ENCODE results near the gene CABP1. TPM values are rescaled to one million over a fixed set of nuclear protein-coding genes. Genes with fewer than 3 reads are reported as not detected.
"Not testable (repeated sequence)": the region's sequence is repeated elsewhere in the genome, so short reads cannot be mapped to it uniquely, and the experiment has no call there.

The CABP1 gene
- total RNA-seq, 2 experiments from 2014 or later: 0.25 to 0.45 TPM

GRCh38 chr12:120662879-120663278 lies 22.5 kb downstream of the CABP1 start:
- Mint-ChIP-seq H3K36me3 (ENCODE audit: low read depth) (no peaks in the 10 kb centered on the region), H3K9me3 (no peaks in the 10 kb centered on the region), H3K4me3 (no peak overlapping the region), H3K27me3 (peaks cover 5% of the 10 kb centered on the region), H3K27ac (no peak overlapping the region), H3K4me1 (no peaks in the 10 kb centered on the region)
- CTCF ChIA-PET: interaction anchor here (1.4 to 3.1 kb wide), 2 partner anchors 14 to 24 kb away, joined by 3 to 28 read pairs; partner anchors contain the start of gene MLEC
- DNase-seq: no peak
- POLR2A ChIA-PET: no interaction called here

- H3K4me1 Mint-ChIP-seq: no peaks in the 10 kb centered on the region
- H3K36me3 Mint-ChIP-seq (ENCODE audit: low read depth): no peaks in the 10 kb centered on the region
- CTCF ChIA-PET: interaction anchor here (1.4 to 3.1 kb wide), 2 partner anchors 15 to 23 kb away, joined by 3 to 28 read pairs; partner anchors contain the start of gene MLEC
- POLR2A ChIA-PET: no interaction called here
- H3K27me3 Mint-ChIP-seq: peaks cover 6% of the 10 kb centered on the region
- H3K9me3 Mint-ChIP-seq: no peaks in the 10 kb centered on the region
- H3K27ac Mint-ChIP-seq: no peak overlapping the region
- no peak for DNase-seq
- H3K4me3 Mint-ChIP-seq: no peak overlapping the region
Observed at GRCh38 chr12:120663741-120664140, 23.3 kb downstream of the CABP1 start.

GRCh38 chr12:120666571-120667390 lies 26.4 kb downstream of the CABP1 start:
- no peak for DNase-seq
- CTCF ChIA-PET: interaction anchor here (0.7 to 2.1 kb wide), 2 partner anchors 18 to 20 kb away, joined by 3 to 7 read pairs; partner anchors contain the start of gene MLEC
- H3K4me1 Mint-ChIP-seq: no peaks in the 10 kb centered on the region
- no peaks in the 10 kb centered on the region for H3K36me3 Mint-ChIP-seq (ENCODE audit: low read depth)
- peaks cover 3% of the 10 kb centered on the region for H3K27me3 Mint-ChIP-seq
- H3K27ac Mint-ChIP-seq: no peak overlapping the region
- no peaks in the 10 kb centered on the region for H3K9me3 Mint-ChIP-seq
- POLR2A ChIA-PET: no interaction called here
- no peak overlapping the region for H3K4me3 Mint-ChIP-seq

GRCh38 chr12:120668091-120668867 lies 27.9 kb downstream of the CABP1 start:
- Mint-ChIP-seq H3K36me3 (ENCODE audit: low read depth) (no peaks in the 10 kb centered on the region), H3K27ac (no peak overlapping the region), H3K4me1 (no peaks in the 10 kb centered on the region), H3K4me3 (no peak overlapping the region), H3K9me3 (no peaks in the 10 kb centered on the region), H3K27me3 (peaks cover 3% of the 10 kb centered on the region)
- ChIA-PET CTCF (no interaction called here), POLR2A (no interaction called here)
- no peak for DNase-seq

- H3K4me3 Mint-ChIP-seq: no peak overlapping the region
- ChIA-PET CTCF (interaction anchor here (1.6 kb wide), 1 partner anchor 20 kb away, joined by 6 read pairs; no protein-coding TSS in a partner anchor), POLR2A (no interaction called here)
- H3K4me1 Mint-ChIP-seq: peaks cover 1% of the 10 kb centered on the region
- peaks cover 6% of the 10 kb centered on the region for H3K27me3 Mint-ChIP-seq
- DNase-seq: no peak
- H3K27ac Mint-ChIP-seq: no peak overlapping the region
- H3K9me3 Mint-ChIP-seq: no peaks in the 10 kb centered on the region
- no peaks in the 10 kb centered on the region for H3K36me3 Mint-ChIP-seq (ENCODE audit: low read depth)
Observed at GRCh38 chr12:120668868-120669840, 28.7 kb downstream of the CABP1 start.

- CTCF ChIA-PET: interaction anchor here (1.6 kb wide), 1 partner anchor 21 kb away, joined by 6 read pairs; no protein-coding TSS in a partner anchor
- H3K36me3 Mint-ChIP-seq (ENCODE audit: low read depth); H3K27ac Mint-ChIP-seq; H3K4me1 Mint-ChIP-seq; H3K9me3 Mint-ChIP-seq; H3K27me3 Mint-ChIP-seq; DNase-seq; H3K4me3 Mint-ChIP-seq; POLR2A ChIA-PET: not testable (repeated sequence)
Observed at GRCh38 chr12:120670237-120670636, 29.8 kb downstream of the CABP1 start.

GRCh38 chr12:120670667-120671066 lies 30.2 kb downstream of the CABP1 start:
- Mint-ChIP-seq H3K9me3 (no peaks in the 10 kb centered on the region), H3K36me3 (ENCODE audit: low read depth) (no peaks in the 10 kb centered on the region), H3K4me3 (no peak overlapping the region), H3K27ac (no peak overlapping the region), H3K27me3 (peaks cover 9% of the 10 kb centered on the region), H3K4me1 (peaks cover 1% of the 10 kb centered on the region)
- POLR2A ChIA-PET: no interaction called here
- CTCF ChIA-PET: interaction anchor here (0.6 to 1.6 kb wide), 2 partner anchors 22 to 232 kb away, joined by 4 to 6 read pairs; no protein-coding TSS in a partner anchor
- DNase-seq: no peak

GRCh38 chr12:120674097-120674636 lies 33.7 kb downstream of the CABP1 start:
- H3K36me3 Mint-ChIP-seq (ENCODE audit: low read depth): no peaks in the 10 kb centered on the region
- H3K4me1 Mint-ChIP-seq: peaks cover 22% of the 10 kb centered on the region
- H3K27ac Mint-ChIP-seq: no peak overlapping the region
- ChIA-PET POLR2A (no interaction called here), CTCF (interaction anchor here (0.6 to 1.0 kb wide), 2 partner anchors 26 to 299 kb away, joined by 3 to 5 read pairs; no protein-coding TSS in a partner anchor)
- H3K4me3 Mint-ChIP-seq: no peak overlapping the region
- H3K9me3 Mint-ChIP-seq: no peaks in the 10 kb centered on the region
- no peak for DNase-seq
- H3K27me3 Mint-ChIP-seq: peaks cover 5% of the 10 kb centered on the region

- peak overlapping the region; percentile 93 for H3K27ac Mint-ChIP-seq
- POLR2A ChIA-PET: interaction anchor here (1.0 to 2.7 kb wide), 4 partner anchors 9 to 96 kb away, joined by 4 to 18 read pairs (median 8); partner anchors contain the start of genes MLEC, POP5 and UNC119B
- DNase-seq: peak; percentile 65
- H3K9me3 Mint-ChIP-seq: no peaks in the 10 kb centered on the region
- peaks cover 34% of the 10 kb centered on the region for H3K4me1 Mint-ChIP-seq
- H3K27me3 Mint-ChIP-seq: peaks cover 5% of the 10 kb centered on the region
- peak overlapping the region; percentile 62 for H3K4me3 Mint-ChIP-seq
- CTCF ChIA-PET: interaction anchor here (1.0 to 3.7 kb wide), 4 partner anchors 9 to 179 kb away, joined by 3 to 36 read pairs (median 5); partner anchors contain the start of genes CABP1 and MLEC
- no peaks in the 10 kb centered on the region for H3K36me3 Mint-ChIP-seq (ENCODE audit: low read depth)
Observed at GRCh38 chr12:120677765-120678473, 37.5 kb downstream of the CABP1 start.

GRCh38 chr12:120678572-120678971 lies 38.1 kb downstream of the CABP1 start:
- CTCF ChIA-PET: interaction anchor here (0.7 to 3.7 kb wide), 5 partner anchors 8 to 240 kb away, joined by 3 to 36 read pairs (median 4); partner anchors contain the start of genes CABP1 and MLEC
- H3K4me3 Mint-ChIP-seq: peak overlapping the region; percentile 54
- peak; percentile 49 for DNase-seq
- H3K27me3 Mint-ChIP-seq: peaks cover 4% of the 10 kb centered on the region
- POLR2A ChIA-PET: interaction anchor here (0.5 to 2.7 kb wide), 6 partner anchors 9 to 387 kb away, joined by 3 to 18 read pairs (median 5); partner anchors contain the start of genes MLEC, POP5 and UNC119B
- peaks cover 37% of the 10 kb centered on the region for H3K4me1 Mint-ChIP-seq
- peak overlapping the region; percentile 93 for H3K27ac Mint-ChIP-seq
- H3K36me3 Mint-ChIP-seq (ENCODE audit: low read depth): no peaks in the 10 kb centered on the region
- H3K9me3 Mint-ChIP-seq: no peaks in the 10 kb centered on the region

- no peak for DNase-seq
- CTCF ChIA-PET: interaction anchor here (3.7 kb wide), 1 partner anchor 32 kb away, joined by 36 read pairs; no protein-coding TSS in a partner anchor
- Mint-ChIP-seq H3K27ac (no peak overlapping the region), H3K4me1 (peaks cover 49% of the 10 kb centered on the region), H3K9me3 (no peaks in the 10 kb centered on the region), H3K4me3 (no peak overlapping the region), H3K27me3 (no peaks in the 10 kb centered on the region), H3K36me3 (ENCODE audit: low read depth) (peaks cover 3% of the 10 kb centered on the region)
- POLR2A ChIA-PET: interaction anchor here (0.8 to 2.7 kb wide), 2 partner anchors 30 to 99 kb away, joined by 3 to 11 read pairs; partner anchors contain the start of gene UNC119B
Observed at GRCh38 chr12:120680165-120680738, 39.8 kb downstream of the CABP1 start.

Data from activated CD4-positive, alpha-beta memory T cell treated with anti-CD3 and anti-CD28 coated beads, Interleukin-2, amount 10 ng/mL, durations not matched to agents 7 days and 5 days (primary cell).